Activated naive CD8-positive, alpha-beta T cell treated with anti-CD3 and anti-CD28 coated beads, Interleukin-2, amount 50 U/mL, for 24 hours (primary cell): ENCODE data around the gene ATP8A2.
A peak's percentile ranks its signal among the peaks of the same experiment; 100 is the strongest.

Source experiments
- ATAC-seq: fragments of 150-1000 bp; cut with Tn5 transposase; one replicate; pipeline ENCODE4 v1.10.0; 2021
- DNase-seq: peaks from one replicate; pipeline ENCODE4 v3.0.0; 2021
- H3K27ac Mint-ChIP-seq: one replicate; pipeline ENCODE4 v1.8.0; 2021; ENCODE audit warnings: mild to moderate bottlenecking, mixed read lengths
- H3K27me3 Mint-ChIP-seq: one replicate; pipeline ENCODE4 v1.8.0; 2021; ENCODE audit warnings: mixed read lengths
- H3K36me3 Mint-ChIP-seq: one replicate; pipeline ENCODE4 v1.8.0; 2021; ENCODE audit warnings: low read depth, mixed read lengths
- H3K4me1 Mint-ChIP-seq: one replicate; pipeline ENCODE4 v1.8.0; 2021; ENCODE audit warnings: mixed read lengths
- H3K4me3 Mint-ChIP-seq: one replicate; pipeline ENCODE4 v1.8.0; 2021; ENCODE audit warnings: mild to moderate bottlenecking, moderate library complexity, mixed read lengths
- H3K9me3 Mint-ChIP-seq: one replicate; pipeline ENCODE4 v1.8.0; 2021; ENCODE audit warnings: mixed read lengths

ATP8A2 gene

GRCh38 chr13:25372284-25373081 lies 709 bp downstream of the ATP8A2 start:
- DNase-seq = peak; percentile 2
- H3K27me3 Mint-ChIP-seq = peaks cover 61% of the 10 kb centered on the region
- H3K4me1 Mint-ChIP-seq = peaks cover 8% of the 10 kb centered on the region
- no peak overlapping the region for H3K27ac Mint-ChIP-seq
- H3K4me3 Mint-ChIP-seq = no peak overlapping the region
- H3K9me3 Mint-ChIP-seq = no peaks in the 10 kb centered on the region
- H3K36me3 Mint-ChIP-seq = no peaks in the 10 kb centered on the region
- ATAC-seq = no peak

GRCh38 chr13:25375727-25376358 lies 4.1 kb downstream of the ATP8A2 start:
- peaks cover 8% of the 10 kb centered on the region for H3K4me1 Mint-ChIP-seq
- no peaks in the 10 kb centered on the region for H3K9me3 Mint-ChIP-seq
- H3K27ac Mint-ChIP-seq = no peak overlapping the region
- no peak overlapping the region for H3K4me3 Mint-ChIP-seq
- DNase-seq = peak; percentile 28
- H3K27me3 Mint-ChIP-seq = peaks cover 44% of the 10 kb centered on the region
- H3K36me3 Mint-ChIP-seq = no peaks in the 10 kb centered on the region
- no peak for ATAC-seq

- H3K27me3 Mint-ChIP-seq = peaks cover 39% of the 10 kb centered on the region
- H3K4me3 Mint-ChIP-seq = no peak overlapping the region
- DNase-seq (no peak), ATAC-seq (no peak)
- peaks cover 2% of the 10 kb centered on the region for H3K4me1 Mint-ChIP-seq
- H3K36me3 Mint-ChIP-seq = no peaks in the 10 kb centered on the region
- H3K9me3 Mint-ChIP-seq = no peaks in the 10 kb centered on the region
- no peak overlapping the region for H3K27ac Mint-ChIP-seq
Measured at GRCh38 chr13:25377244-25377962, 5.6 kb downstream of the ATP8A2 start.

- Mint-ChIP-seq H3K36me3 (no peaks in the 10 kb centered on the region), H3K4me3 (no peak overlapping the region), H3K27ac (no peak overlapping the region), H3K9me3 (no peaks in the 10 kb centered on the region), H3K4me1 (no peaks in the 10 kb centered on the region), H3K27me3 (peaks cover 30% of the 10 kb centered on the region)
- ATAC-seq (no peak), DNase-seq (no peak)
Measured at GRCh38 chr13:25378528-25378927, 6.8 kb downstream of the ATP8A2 start.

GRCh38 chr13:25379011-25379410 lies 7.2 kb downstream of the ATP8A2 start:
- H3K4me1 Mint-ChIP-seq = no peaks in the 10 kb centered on the region
- H3K27me3 Mint-ChIP-seq = peaks cover 25% of the 10 kb centered on the region
- no peaks in the 10 kb centered on the region for H3K36me3 Mint-ChIP-seq
- H3K9me3 Mint-ChIP-seq = no peaks in the 10 kb centered on the region
- H3K27ac Mint-ChIP-seq = no peak overlapping the region
- no peak for ATAC-seq
- no peak for DNase-seq
- no peak overlapping the region for H3K4me3 Mint-ChIP-seq

GRCh38 chr13:25380082-25380481 lies 8.3 kb downstream of the ATP8A2 start:
- no peaks in the 10 kb centered on the region for H3K4me1 Mint-ChIP-seq
- H3K27me3 Mint-ChIP-seq = peaks cover 21% of the 10 kb centered on the region

GRCh38 chr13:25380741-25381324 lies 9.1 kb downstream of the ATP8A2 start:
- H3K27me3 Mint-ChIP-seq = peaks cover 18% of the 10 kb centered on the region
- DNase-seq (no peak), ATAC-seq (no peak)
- no peaks in the 10 kb centered on the region for H3K9me3 Mint-ChIP-seq
- H3K36me3 Mint-ChIP-seq = no peaks in the 10 kb centered on the region
- no peak overlapping the region for H3K27ac Mint-ChIP-seq
- no peaks in the 10 kb centered on the region for H3K4me1 Mint-ChIP-seq
- no peak overlapping the region for H3K4me3 Mint-ChIP-seq

More at GRCh38 chr13:25380082-25380481, 8.3 kb downstream of the ATP8A2 start:
- no peak for ATAC-seq
- DNase-seq = no peak
- Mint-ChIP-seq H3K4me3 (no peak overlapping the region), H3K9me3 (no peaks in the 10 kb centered on the region), H3K27ac (no peak overlapping the region), H3K36me3 (no peaks in the 10 kb centered on the region)

- Mint-ChIP-seq H3K27ac (no peak overlapping the region), H3K27me3 (peaks cover 31% of the 10 kb centered on the region), H3K4me1 (no peaks in the 10 kb centered on the region), H3K9me3 (no peaks in the 10 kb centered on the region), H3K4me3 (no peak overlapping the region), H3K36me3 (no peaks in the 10 kb centered on the region)
- DNase-seq = no peak
- no peak for ATAC-seq
Measured at GRCh38 chr13:25384758-25385410, 13.1 kb downstream of the ATP8A2 start.

- Mint-ChIP-seq H3K4me1 (no peaks in the 10 kb centered on the region), H3K4me3 (no peak overlapping the region)
Measured at GRCh38 chr13:25391932-25392331, 20.2 kb downstream of the ATP8A2 start.

GRCh38 chr13:25394402-25395060 lies 22.8 kb downstream of the ATP8A2 start:
- no peak overlapping the region for H3K27ac Mint-ChIP-seq

More at GRCh38 chr13:25391932-25392331, 20.2 kb downstream of the ATP8A2 start:
- no peak overlapping the region for H3K27ac Mint-ChIP-seq
- no peaks in the 10 kb centered on the region for H3K9me3 Mint-ChIP-seq
- DNase-seq (no peak), ATAC-seq (no peak)
- H3K27me3 Mint-ChIP-seq = peaks cover 21% of the 10 kb centered on the region
- no peaks in the 10 kb centered on the region for H3K36me3 Mint-ChIP-seq

GRCh38 chr13:25397763-25398162 lies 26.0 kb downstream of the ATP8A2 start:
- Mint-ChIP-seq H3K4me3 (no peak overlapping the region), H3K4me1 (no peaks in the 10 kb centered on the region), H3K36me3 (no peaks in the 10 kb centered on the region), H3K27me3 (peaks cover 21% of the 10 kb centered on the region), H3K9me3 (no peaks in the 10 kb centered on the region), H3K27ac (no peak overlapping the region)
- no peak for DNase-seq
- no peak for ATAC-seq

More at GRCh38 chr13:25394402-25395060, 22.8 kb downstream of the ATP8A2 start:
- DNase-seq (no peak), ATAC-seq (no peak)
- H3K36me3 Mint-ChIP-seq = no peaks in the 10 kb centered on the region
- no peaks in the 10 kb centered on the region for H3K9me3 Mint-ChIP-seq
- no peaks in the 10 kb centered on the region for H3K4me1 Mint-ChIP-seq
- peaks cover 16% of the 10 kb centered on the region for H3K27me3 Mint-ChIP-seq
- H3K4me3 Mint-ChIP-seq = no peak overlapping the region

GRCh38 chr13:25400925-25401324 lies 29.2 kb downstream of the ATP8A2 start:
- no peak overlapping the region for H3K27ac Mint-ChIP-seq
- ATAC-seq (no peak), DNase-seq (no peak)
- no peaks in the 10 kb centered on the region for H3K4me1 Mint-ChIP-seq
- no peak overlapping the region for H3K4me3 Mint-ChIP-seq
- H3K27me3 Mint-ChIP-seq = peaks cover 26% of the 10 kb centered on the region
- H3K9me3 Mint-ChIP-seq = no peaks in the 10 kb centered on the region
- H3K36me3 Mint-ChIP-seq = no peaks in the 10 kb centered on the region

GRCh38 chr13:25401958-25402357 lies 30.2 kb downstream of the ATP8A2 start:
- no peaks in the 10 kb centered on the region for H3K36me3 Mint-ChIP-seq

GRCh38 chr13:25406377-25406776 lies 34.6 kb downstream of the ATP8A2 start:
- H3K27me3 Mint-ChIP-seq = peaks cover 15% of the 10 kb centered on the region
- H3K27ac Mint-ChIP-seq = no peak overlapping the region
- no peaks in the 10 kb centered on the region for H3K4me1 Mint-ChIP-seq
- ATAC-seq (no peak), DNase-seq (no peak)
- no peaks in the 10 kb centered on the region for H3K9me3 Mint-ChIP-seq
- H3K4me3 Mint-ChIP-seq = no peak overlapping the region
- no peaks in the 10 kb centered on the region for H3K36me3 Mint-ChIP-seq

More at GRCh38 chr13:25401958-25402357, 30.2 kb downstream of the ATP8A2 start:
- Mint-ChIP-seq H3K4me3 (no peak overlapping the region), H3K9me3 (no peaks in the 10 kb centered on the region), H3K4me1 (no peaks in the 10 kb centered on the region), H3K27me3 (peaks cover 29% of the 10 kb centered on the region), H3K27ac (no peak overlapping the region)
- ATAC-seq (no peak), DNase-seq (no peak)
